K562 (cell line): ENCODE results near the gene ZNF407. TPM values are rescaled to one million over a fixed set of nuclear protein-coding genes. Genes with fewer than 3 reads are reported as not detected.

Experiments used
- ATAC-seq: fragments of 200-7000 bp; cut with Tn5 transposase; 3 replicates; pipeline ENCODE4 v1.9.1; 2020; ENCODE audit warnings: moderate library complexity
- BruUV-seq: library from RNA; stranded (reverse); fragments of 400-500 nt; replicated peaks from 2 replicates; lab custom pipeline; 2021; lab: Mats Ljungman, UMichigan
- CTCF ChIA-PET: fragments of 300-600 bp; formaldehyde crosslinking; extraction: SDS; loops from one replicate; lab custom pipeline; 2021; ENCODE audit warnings: low intra/inter-chr PET ratio; lab: Yijun Ruan, JAX
- POLR2A ChIA-PET: fragments of 300-600, 350-650 bp; sonication (Branson Sonifier 250); formaldehyde crosslinking; extraction: SDS; loops from one replicate; lab custom pipeline; 2021; ENCODE audit warnings: antibody characterized with exemption, inconsistent platforms; lab: Yijun Ruan, JAX
- DNase-seq, 4 experiments: peaks; one replicate each; pipeline versions ENCODE4 v3.0.0 to v3.0.0-alpha.2; 2011 to 2018; ENCODE audit warnings: low spot score in 3 of 4, mixed read lengths in 3 of 4; ENCODE audit errors: extremely low read depth in 1 of 4
- FAIRE-seq: peaks from 2 replicates; lab custom pipeline; 2011; peaks lifted over from hg19 to GRCh38; lab: Jason Lieb, UNC
- H2AFZ ChIP-seq: 2 replicates; pipeline ENCODE4 v1.6.0; 2011; ENCODE audit warnings: low read depth, low read length, control low read depth, inconsistent platforms
- H3K27ac ChIP-seq: fragments of 200-600 bp; 3 replicates; pipeline ENCODE4 v1.8.0; 2011; ENCODE audit warnings: low read depth, mild to moderate bottlenecking, control low read depth, inconsistent platforms, low read length, moderate library complexity, mixed read lengths; ENCODE audit errors: extremely low read depth
- H3K27me3 ChIP-seq, 2 experiments: fragments of 300-600 bp in 1 of 2; 2 replicates in 1 of 2; 3 replicates in 1 of 2; pipeline versions ENCODE4 v1.6.0 to v1.8.0; 2011; ENCODE audit warnings: inconsistent platforms in 2 of 2, low read length in 2 of 2, mild to moderate bottlenecking in 1 of 2, mixed read lengths in 1 of 2, moderate library complexity in 1 of 2; ENCODE audit not compliant: control insufficient read depth in 2 of 2, insufficient read depth in 2 of 2
- H3K36me3 ChIP-seq: fragments of 300-600 bp; 3 replicates; pipeline ENCODE4 v1.8.0; 2011; ENCODE audit warnings: mild to moderate bottlenecking, low read length, inconsistent platforms; ENCODE audit not compliant: control insufficient read depth, insufficient read depth
- H3K4me1 ChIP-seq, 2 experiments: fragments of 200-600 bp in 1 of 2; replicated peaks in 1 of 2; 2 replicates in 1 of 2; 3 replicates in 1 of 2; pipeline versions ENCODE4 v1.5.1 to v1.8.0; 2011; ENCODE audit warnings: inconsistent platforms in 2 of 2, low read length in 2 of 2, mild to moderate bottlenecking in 1 of 2, mixed read lengths in 1 of 2, moderate library complexity in 1 of 2; ENCODE audit not compliant: control insufficient read depth in 2 of 2, insufficient read depth in 2 of 2
- H3K4me2 ChIP-seq: 2 replicates; pipeline ENCODE4 v1.6.1; 2011; ENCODE audit warnings: low read length, control low read depth, inconsistent platforms, mixed read lengths; ENCODE audit not compliant: insufficient read depth
- H3K4me3 ChIP-seq: fragments of 200-600 bp; sonication (generic), shearing (Covaris generic); 2 replicates; pipeline ENCODE4 v1.5.1; 2016; ENCODE audit warnings: control low read depth, inconsistent platforms
- H3K79me2 ChIP-seq: fragments of 200-600 bp; 3 replicates; pipeline ENCODE4 v1.8.0; 2011; ENCODE audit warnings: low read length, inconsistent platforms; ENCODE audit not compliant: control insufficient read depth, insufficient read depth
- H3K9ac ChIP-seq, 2 experiments: 2 replicates each; pipeline versions ENCODE4 v1.6.0 to v1.6.1; 2011; ENCODE audit warnings: low read depth in 2 of 2, low read length in 2 of 2, control low read depth in 1 of 2, inconsistent platforms in 1 of 2, mild to moderate bottlenecking in 1 of 2, mixed read lengths in 1 of 2; ENCODE audit not compliant: insufficient read depth in 1 of 2
- H3K9me1 ChIP-seq: one replicate; pipeline ENCODE4 v1.6.0; 2011; ENCODE audit warnings: inconsistent platforms, mild to moderate bottlenecking, low read length, moderate library complexity; ENCODE audit not compliant: control insufficient read depth, insufficient read depth
- H3K9me3 ChIP-seq: replicated peaks from 2 replicates; pipeline ENCODE4 v1.5.1; 2011; ENCODE audit warnings: low read depth, low read length, inconsistent platforms; ENCODE audit not compliant: control insufficient read depth, insufficient read depth
- H4K20me1 ChIP-seq: replicated peaks from 2 replicates; pipeline ENCODE4 v1.6.1; 2011; ENCODE audit warnings: low read length, inconsistent platforms, mixed read lengths; ENCODE audit not compliant: control insufficient read depth, insufficient read depth
- ARID2 ChIP-seq: fragments of 450-650 bp; IDR thresholded peaks from 2 replicates; pipeline ENCODE4 v1.6.1; 2017; ENCODE audit warnings: antibody characterized with exemption, mild to moderate bottlenecking
- ATF4 ChIP-seq: fragments of 450-650 bp; formaldehyde crosslinking; IDR thresholded peaks from 2 replicates; pipeline ENCODE4 v1.4.0; 2022; ENCODE audit warnings: mild to moderate bottlenecking, moderate library complexity
- CBX2 ChIP-seq: fragments of 200-600 bp; sonication (generic); IDR thresholded peaks from one replicate; pipeline ENCODE4 v1.6.1; 2012; ENCODE audit warnings: mild to moderate bottlenecking, low read length, inconsistent platforms; ENCODE audit not compliant: insufficient read depth, poor library complexity, severe bottlenecking
- NR1H2 ChIP-seq: sonication (generic); formaldehyde crosslinking; IDR thresholded peaks from 2 replicates; pipeline ENCODE4 v1.4.0; 2020; ENCODE audit warnings: mild to moderate bottlenecking, missing genetic modification reagents
- PHB2 ChIP-seq: fragments of 450-650 bp; IDR thresholded peaks from 2 replicates; pipeline ENCODE4 v1.6.1; 2017; ENCODE audit warnings: low read depth
- PHF21A ChIP-seq: fragments of 450-650 bp; IDR thresholded peaks from 2 replicates; pipeline ENCODE4 v1.6.1; 2017; ENCODE audit warnings: low read depth, borderline replicate concordance
- SMARCE1 ChIP-seq: fragments of 450-650 bp; IDR thresholded peaks from 2 replicates; pipeline ENCODE4 v1.7.1; 2016; ENCODE audit warnings: mild to moderate bottlenecking
- ZKSCAN8 ChIP-seq: fragments of 200-800 bp; sonication (Bioruptor generic); IDR thresholded peaks from 2 replicates; pipeline ENCODE4 v1.6.1; 2016; ENCODE audit warnings: missing genetic modification characterization, missing compliant biosample characterization
- ZNF639 ChIP-seq, 2 experiments: fragments of 200-800 bp in 1 of 2; sonication (Bioruptor generic) in 1 of 2; sonication (generic) in 1 of 2; formaldehyde crosslinking in 1 of 2; IDR thresholded peaks in 1 of 2; conservative IDR thresholded peaks in 1 of 2; 2 replicates each; pipeline versions ENCODE4 v1.5.0 to v1.6.1; 2016 to 2020; ENCODE audit warnings: missing compliant biosample characterization in 1 of 2, missing genetic modification characterization in 1 of 2, missing genetic modification reagents in 1 of 2
- WGBS: fragments of 100-300 bp; shearing (Covaris generic); methylation state at CpG from one replicate; pipeline ENCODE4 v1.1.6; 2016; ENCODE audit warnings: low coverage, mixed read lengths; ENCODE audit not compliant: insufficient coverage; ENCODE audit errors: missing lambda C conversion rate; 5-methylcytosine and 5-hydroxymethylcytosine counted together
- in situ Hi-C: fragments of 300-500 bp; cut with MboI; formaldehyde crosslinking; loops from 4 replicates; pipeline ENCODE4 v1.15.0; 2018; ENCODE audit warnings: inconsistent platforms, mixed read lengths
- intact Hi-C: fragments of 100-400 bp; cut with micrococcal nuclease; formaldehyde crosslinking; loops from 2 replicates; pipeline ENCODE4 v1.14.2; 2022
- polyA plus RNA-seq, 8 experiments: library from polyadenylated mRNA; depleted of rRNA in 4 of 8; stranded (reverse) in 5 of 8; unstranded in 3 of 8; fragments of >200 nt; fragmentation: Nextera tagmentation in 2 of 8; fragmentation: Illumina TruSeq in 1 of 8; extraction: Ambion mirVana in 2 of 8; extraction: Trizol in 1 of 8; gene quantifications; 2 replicates each; pipeline versions ENCODE4 v1.2.1 to v1.2.3, GENCODE V29; 2011 to 2014; ENCODE audit warnings: inconsistent platforms in 1 of 8, missing spikeins in 1 of 8
- total RNA-seq, 7 experiments: library from RNA; depleted of rRNA in 6 of 7; stranded (reverse); fragments of >200 nt in 6 of 7; fragmentation: Illumina TruSeq in 2 of 7; extraction: Trizol in 2 of 7; gene quantifications; 2 replicates each; pipeline versions ENCODE4 v1.2.1 to v1.2.3, GENCODE V29; 2011 to 2021; ENCODE audit warnings: low replicate concordance in 1 of 7
- TF ChIP-seq, protein P1 (sequence below), 2 experiments: IDR thresholded peaks in 1 of 2; conservative IDR thresholded peaks in 1 of 2; 2 replicates each; pipeline ENCODE4 v1.6.1; 2016; ENCODE audit warnings: low read depth in 2 of 2, mild to moderate bottlenecking in 1 of 2, missing compliant biosample characterization in 1 of 2, missing genetic modification characterization in 1 of 2, moderate library complexity in 1 of 2
- TF ChIP-seq, protein P2 (sequence below): fragments of 450-650 bp; IDR thresholded peaks from 2 replicates; pipeline ENCODE4 v1.6.1; 2017; ENCODE audit warnings: antibody characterized with exemption

ZNF407 gene
- total and polyA plus RNA-seq, 9 of the 15 experiments (the other 6 are each of a cell fraction or from before 2014, with no cell fraction given): 0.21 to 5.4 (median 2.3) TPM

DNA sequence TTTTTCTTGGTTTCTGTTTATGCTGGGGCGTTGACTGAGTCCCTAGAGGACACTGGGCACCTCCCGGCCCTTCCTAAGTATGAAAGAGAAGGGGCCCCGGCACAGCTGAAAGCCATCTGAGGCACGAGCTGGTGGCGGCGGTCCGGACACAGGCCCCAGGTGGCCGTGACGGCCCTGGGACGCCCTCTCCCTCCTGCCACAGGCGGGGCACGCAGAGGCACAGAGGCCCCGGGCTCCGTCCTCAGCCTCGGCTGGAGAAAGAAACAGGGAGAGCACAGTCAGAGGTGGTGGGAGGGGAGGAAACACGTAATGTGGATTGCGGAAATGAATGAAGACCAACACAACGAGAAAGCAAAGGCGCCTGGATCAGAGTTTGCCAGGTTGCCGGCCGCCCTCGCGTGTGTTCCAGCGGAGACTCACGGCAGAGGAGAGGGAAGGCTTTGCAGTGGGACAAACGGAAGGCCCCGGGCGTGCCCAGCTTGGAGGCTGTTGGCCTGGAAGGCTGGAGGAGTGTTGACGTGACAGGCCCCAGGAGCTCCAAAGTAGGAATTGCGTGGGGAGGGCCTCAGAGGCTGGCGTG is 492.2 kb downstream of the ZNF407 start (continued):
- TF ChIP-seq ZNF639 (CRISPR knock-in tag; conservative IDR thresholded peaks at IDR 0.05 in 1 of 2, IDR thresholded peaks at IDR 0.05 in 1 of 2): no peak

- Histone ChIP-seq H3K27ac (no peak overlapping the region), H3K4me3 (no peak overlapping the region), H3K4me2 (no peak overlapping the region), H3K27me3 (peaks cover 0 to 7% of the 10 kb centered on the region in 2 experiments; a peak in 2 of 5 replicates), H2AFZ (peak overlapping the region; percentile 45; the same call in 1 of the 2 replicates), H3K36me3 (no peaks in the 10 kb centered on the region), H3K9me3 (peaks cover 2% of the 10 kb centered on the region; the same call in 1 of the 2 replicates)
- no peak for FAIRE-seq
- DNase-seq: no peak
- WGBS: 37% methylated on average over 19 of the region's 22 CpGs
- ATAC-seq: no peak
- BruUV-seq: no TSS peak
- intact Hi-C loops: no loop called here
- no peak for TF ChIP-seq PHB2
- no peak for TF ChIP-seq SMARCE1
- no peak for TF ChIP-seq PHF21A
- TF ChIP-seq NR1H2 (CRISPR knock-in tag): no peak
- TF ChIP-seq, protein P1, sequence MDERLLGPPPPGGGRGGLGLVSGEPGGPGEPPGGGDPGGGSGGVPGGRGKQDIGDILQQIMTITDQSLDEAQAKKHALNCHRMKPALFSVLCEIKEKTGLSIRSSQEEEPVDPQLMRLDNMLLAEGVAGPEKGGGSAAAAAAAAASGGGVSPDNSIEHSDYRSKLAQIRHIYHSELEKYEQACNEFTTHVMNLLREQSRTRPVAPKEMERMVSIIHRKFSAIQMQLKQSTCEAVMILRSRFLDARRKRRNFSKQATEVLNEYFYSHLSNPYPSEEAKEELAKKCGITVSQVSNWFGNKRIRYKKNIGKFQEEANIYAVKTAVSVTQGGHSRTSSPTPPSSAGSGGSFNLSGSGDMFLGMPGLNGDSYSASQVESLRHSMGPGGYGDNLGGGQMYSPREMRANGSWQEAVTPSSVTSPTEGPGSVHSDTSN (CRISPR knock-in tag; IDR thresholded peaks at IDR 0.05; ENCODE audit: low read depth): no peak
- TF ChIP-seq, protein P1 (tag; conservative IDR thresholded peaks at IDR 0.05; ENCODE audit: low read depth): no peak
- TF ChIP-seq ZKSCAN8 (CRISPR knock-in tag): no peak
- TF ChIP-seq CBX2: no peak
- TF ChIP-seq ATF4 (CRISPR knock-in tag): no peak
- TF ChIP-seq ARID2: no peak
- TF ChIP-seq, protein P2, sequence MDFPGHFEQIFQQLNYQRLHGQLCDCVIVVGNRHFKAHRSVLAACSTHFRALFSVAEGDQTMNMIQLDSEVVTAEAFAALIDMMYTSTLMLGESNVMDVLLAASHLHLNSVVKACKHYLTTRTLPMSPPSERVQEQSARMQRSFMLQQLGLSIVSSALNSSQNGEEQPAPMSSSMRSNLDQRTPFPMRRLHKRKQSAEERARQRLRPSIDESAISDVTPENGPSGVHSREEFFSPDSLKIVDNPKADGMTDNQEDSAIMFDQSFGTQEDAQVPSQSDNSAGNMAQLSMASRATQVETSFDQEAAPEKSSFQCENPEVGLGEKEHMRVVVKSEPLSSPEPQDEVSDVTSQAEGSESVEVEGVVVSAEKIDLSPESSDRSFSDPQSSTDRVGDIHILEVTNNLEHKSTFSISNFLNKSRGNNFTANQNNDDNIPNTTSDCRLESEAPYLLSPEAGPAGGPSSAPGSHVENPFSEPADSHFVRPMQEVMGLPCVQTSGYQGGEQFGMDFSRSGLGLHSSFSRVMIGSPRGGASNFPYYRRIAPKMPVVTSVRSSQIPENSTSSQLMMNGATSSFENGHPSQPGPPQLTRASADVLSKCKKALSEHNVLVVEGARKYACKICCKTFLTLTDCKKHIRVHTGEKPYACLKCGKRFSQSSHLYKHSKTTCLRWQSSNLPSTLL: no peak
- TF ChIP-seq, all 486 proteins: peak for 0
- Histone ChIP-seq H4K20me1 (no peaks in the 10 kb centered on the region), H3K9ac (no peak overlapping the region), H3K9me1 (no peaks in the 10 kb centered on the region), H3K4me1 (peaks cover 0 to 10% of the 10 kb centered on the region in 2 experiments; a peak in 2 of 5 replicates), H3K79me2 (no peaks in the 10 kb centered on the region)
- ChIA-PET CTCF (no interaction called here), POLR2A (interaction anchor here (0.5 to 0.7 kb wide), 2 partner anchors 23 to 25 kb away, joined by 3 read pairs; no protein-coding TSS in a partner anchor)
- in situ Hi-C loops: no loop called here
Observed at GRCh38 chr18:75090336-75090735, 492.7 kb downstream of the ZNF407 start.
